ENCODE measurements around the gene CAV3. TPM values are rescaled to one million over a fixed set of nuclear protein-coding genes. Genes with fewer than 3 reads are reported as not detected.

Gene CAV3
- total RNA-seq, 2 experiments from 2014 or later, result not detected

DNA sequence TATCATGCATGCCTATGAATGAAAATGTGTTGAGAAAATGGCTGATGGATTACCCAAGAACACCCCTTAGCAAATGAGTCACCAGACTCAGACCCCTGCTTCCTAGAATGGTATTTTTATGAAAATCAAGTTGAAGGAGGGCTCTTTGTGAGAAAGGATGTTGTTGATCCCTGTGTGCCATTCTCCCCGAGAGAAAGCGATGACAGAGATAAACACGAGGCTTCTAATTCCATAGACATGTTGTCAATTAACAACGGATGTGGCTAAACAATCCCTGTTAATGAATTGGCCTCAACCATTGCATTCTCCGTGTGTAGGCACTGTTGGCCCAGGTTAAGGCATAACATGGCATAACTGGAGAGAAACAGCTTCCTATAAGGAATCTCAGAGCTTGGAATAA lies 41.6 kb downstream of the CAV3 start:
- no peak overlapping the region for H3K27ac Mint-ChIP-seq
- no peak overlapping the region for H3K4me3 Mint-ChIP-seq
- CTCF ChIA-PET, result no interaction called here
- H3K27me3 Mint-ChIP-seq, result peaks cover 19% of the 10 kb centered on the region
- DNase-seq (no peak), ATAC-seq (no peak)
- H3K9me3 Mint-ChIP-seq (ENCODE audit: low read depth), result no peaks in the 10 kb centered on the region
- no peaks in the 10 kb centered on the region for H3K36me3 Mint-ChIP-seq
- no peaks in the 10 kb centered on the region for H3K4me1 Mint-ChIP-seq

DNA sequence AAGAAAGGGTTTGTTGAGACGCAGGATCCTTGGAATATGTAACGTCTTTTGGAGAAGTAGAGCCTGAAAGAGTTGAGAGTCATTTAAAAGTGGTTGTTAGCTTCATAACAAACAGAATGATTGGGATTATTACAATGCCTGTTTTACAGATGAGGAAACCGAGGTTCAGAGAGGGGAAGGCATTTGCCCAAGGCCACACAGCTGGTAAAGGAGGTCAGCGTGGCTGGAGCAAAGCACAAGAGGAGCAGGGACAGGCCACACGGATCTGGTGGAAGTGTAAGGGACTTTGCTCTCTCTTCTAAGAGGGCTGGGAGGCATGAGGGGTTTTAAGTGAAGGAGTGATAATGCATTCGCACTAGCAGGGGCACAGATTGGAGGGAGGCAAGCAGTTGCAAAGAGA lies 42.0 kb downstream of the CAV3 start:
- CTCF ChIA-PET, result no interaction called here
- DNase-seq (no peak), ATAC-seq (no peak)
- no peak overlapping the region for H3K4me3 Mint-ChIP-seq
- H3K27ac Mint-ChIP-seq, result no peak overlapping the region
- no peaks in the 10 kb centered on the region for H3K9me3 Mint-ChIP-seq (ENCODE audit: low read depth)
- H3K36me3 Mint-ChIP-seq, result no peaks in the 10 kb centered on the region
- H3K27me3 Mint-ChIP-seq, result peaks cover 15% of the 10 kb centered on the region
- H3K4me1 Mint-ChIP-seq, result no peaks in the 10 kb centered on the region

DNA sequence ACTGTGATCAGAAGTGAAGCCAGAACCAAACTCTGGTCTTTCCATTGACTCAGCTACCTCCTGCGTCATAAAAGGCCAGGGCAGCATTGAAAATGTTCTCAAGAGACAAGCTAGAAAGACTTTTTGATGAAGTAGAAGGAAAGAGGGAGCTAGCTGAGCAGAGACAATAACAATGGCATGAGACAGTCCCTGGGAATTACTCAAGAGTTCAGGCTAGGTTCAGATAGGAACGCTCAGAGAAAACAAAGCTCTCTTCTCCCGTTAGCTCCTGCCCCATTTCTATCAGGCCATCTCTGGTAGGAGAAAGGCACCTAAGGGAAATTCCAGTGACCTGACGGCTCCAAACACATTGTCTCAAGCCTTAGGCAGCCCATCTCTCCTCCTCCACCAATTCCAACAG lies 42.8 kb downstream of the CAV3 start:
- H3K4me1 Mint-ChIP-seq, result no peaks in the 10 kb centered on the region
- H3K9me3 Mint-ChIP-seq (ENCODE audit: low read depth), result no peaks in the 10 kb centered on the region
- H3K4me3 Mint-ChIP-seq, result no peak overlapping the region
- DNase-seq (no peak), ATAC-seq (no peak)
- CTCF ChIA-PET, result no interaction called here
- peaks cover 8% of the 10 kb centered on the region for H3K27me3 Mint-ChIP-seq
- no peaks in the 10 kb centered on the region for H3K36me3 Mint-ChIP-seq
- H3K27ac Mint-ChIP-seq, result no peak overlapping the region

DNA sequence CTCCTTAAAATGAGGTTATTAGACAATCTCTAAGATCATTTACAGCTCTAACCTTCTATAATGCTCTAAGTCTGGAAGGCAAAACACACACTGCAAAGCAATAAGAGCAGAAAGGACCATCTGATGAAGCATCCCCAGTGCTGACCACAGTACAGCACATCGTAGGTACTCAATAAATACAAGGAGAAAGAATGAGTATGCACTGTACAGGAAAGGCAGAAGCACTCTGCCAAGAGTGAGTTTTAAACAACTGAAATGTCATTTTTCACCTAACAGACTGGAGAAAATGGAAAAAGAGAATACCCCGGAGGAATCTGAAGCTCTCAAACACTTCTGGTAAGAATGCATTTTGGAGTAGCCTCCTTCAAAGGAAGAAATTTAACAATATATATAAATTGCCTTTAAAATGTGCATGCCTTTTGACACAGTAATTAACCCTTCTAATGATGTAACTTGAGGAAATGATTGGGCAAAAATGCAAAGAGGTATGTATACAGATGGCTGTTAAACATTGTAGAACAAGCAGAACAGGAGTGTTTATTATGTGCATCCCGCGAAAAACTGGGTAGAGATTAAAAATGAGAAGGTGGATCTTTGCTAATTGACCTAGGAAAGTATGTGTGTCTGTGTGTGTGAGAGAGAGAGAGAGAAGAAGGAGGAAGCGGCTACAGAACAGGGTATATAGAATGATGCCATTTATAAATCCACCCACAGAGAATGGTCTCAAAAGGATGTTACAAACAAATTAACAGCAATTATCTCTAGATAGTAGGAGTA lies 43.8 kb downstream of the CAV3 start:
- CTCF ChIA-PET, result interaction anchor here (1.0 kb wide), 1 partner anchor 9 kb away, joined by 3 read pairs; no protein-coding TSS in a partner anchor
- no peak overlapping the region for H3K4me3 Mint-ChIP-seq
- H3K27me3 Mint-ChIP-seq, result peaks cover 7% of the 10 kb centered on the region
- ATAC-seq (no peak), DNase-seq (no peak)
- H3K27ac Mint-ChIP-seq, result no peak overlapping the region
- H3K9me3 Mint-ChIP-seq (ENCODE audit: low read depth), result no peaks in the 10 kb centered on the region
- H3K4me1 Mint-ChIP-seq, result no peaks in the 10 kb centered on the region
- H3K36me3 Mint-ChIP-seq, result no peaks in the 10 kb centered on the region

DNA sequence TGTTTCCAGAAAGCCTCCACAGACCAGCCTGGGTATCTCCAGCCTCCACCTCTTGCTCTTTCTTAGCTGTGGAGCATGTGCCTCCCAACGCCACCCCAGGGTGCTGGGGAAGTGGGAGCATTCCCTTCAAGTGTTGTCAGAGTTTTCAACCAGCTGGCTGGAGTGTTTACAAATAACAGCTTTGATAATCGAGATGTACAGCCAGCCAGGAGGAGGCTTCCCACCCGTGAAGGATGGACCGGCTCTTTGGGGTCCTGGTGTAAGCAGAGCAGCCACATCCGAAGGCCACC lies 44.3 kb downstream of the CAV3 start:
- DNase-seq, result no peak
- no peaks in the 10 kb centered on the region for H3K4me1 Mint-ChIP-seq
- H3K36me3 Mint-ChIP-seq, result no peaks in the 10 kb centered on the region
- peaks cover 7% of the 10 kb centered on the region for H3K27me3 Mint-ChIP-seq
- H3K4me3 Mint-ChIP-seq, result no peak overlapping the region
- H3K27ac Mint-ChIP-seq, result no peak overlapping the region
- no peak for ATAC-seq
- CTCF ChIA-PET, result interaction anchor here (0.9 to 1.0 kb wide), 2 partner anchors 8 to 9 kb away, joined by 3 read pairs; partner anchors contain the start of gene OXTR
- no peaks in the 10 kb centered on the region for H3K9me3 Mint-ChIP-seq (ENCODE audit: low read depth)

DNA sequence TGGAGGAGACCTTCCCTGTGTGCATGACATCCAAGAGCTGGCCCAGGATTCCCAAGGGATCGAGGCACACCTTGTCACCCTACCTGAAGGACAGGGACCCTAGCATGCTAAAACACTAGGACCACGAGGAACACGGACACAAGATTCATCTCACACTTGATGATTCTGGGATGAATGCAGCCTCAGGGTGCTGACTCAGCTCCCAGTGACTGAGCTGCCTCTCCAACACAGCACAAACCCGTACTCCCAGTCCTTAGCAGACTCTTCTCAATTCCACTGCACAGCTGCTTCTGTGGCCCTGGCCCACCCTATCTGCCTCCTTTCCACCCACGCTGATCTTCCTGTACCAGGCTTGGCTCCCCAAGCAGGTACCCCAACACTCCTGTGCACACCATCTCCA lies 44.9 kb downstream of the CAV3 start:
- CTCF ChIA-PET, result interaction anchor here (0.9 to 1.0 kb wide), 2 partner anchors 9 to 10 kb away, joined by 3 read pairs; partner anchors contain the start of gene OXTR
- Mint-ChIP-seq H3K27ac (no peak overlapping the region), H3K9me3 (ENCODE audit: low read depth) (no peaks in the 10 kb centered on the region), H3K4me3 (no peak overlapping the region), H3K4me1 (no peaks in the 10 kb centered on the region), H3K36me3 (no peaks in the 10 kb centered on the region), H3K27me3 (peaks cover 7% of the 10 kb centered on the region)
- no peak for ATAC-seq
- DNase-seq, result no peak

DNA sequence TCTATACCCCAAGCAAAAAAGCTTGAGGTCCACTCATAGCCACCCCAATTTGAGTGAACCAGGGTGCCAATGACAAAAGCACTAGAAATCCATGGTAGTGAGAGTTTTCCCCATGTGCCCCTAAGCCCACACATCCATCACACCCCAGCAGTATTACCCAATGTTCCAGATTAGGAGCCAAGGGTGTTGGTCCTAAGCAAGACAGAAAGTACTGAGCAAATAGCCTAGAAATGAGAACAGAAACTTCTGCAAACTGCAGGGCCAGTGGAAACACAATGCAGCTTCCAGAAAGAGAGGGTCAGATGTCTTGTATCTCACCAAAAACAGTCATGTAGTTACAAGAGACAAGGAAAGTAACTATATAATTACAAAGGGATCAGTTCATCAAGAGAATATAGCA lies 46.7 kb downstream of the CAV3 start:
- Mint-ChIP-seq H3K4me1 (no peaks in the 10 kb centered on the region), H3K4me3 (no peak overlapping the region), H3K27ac (no peak overlapping the region), H3K36me3 (no peaks in the 10 kb centered on the region), H3K9me3 (ENCODE audit: low read depth) (no peaks in the 10 kb centered on the region), H3K27me3 (peaks cover 7% of the 10 kb centered on the region)
- CTCF ChIA-PET, result interaction anchor here (0.6 kb wide), 1 partner anchor 60 kb away, joined by 4 read pairs; no protein-coding TSS in a partner anchor
- no peak for DNase-seq
- no peak for ATAC-seq

DNA sequence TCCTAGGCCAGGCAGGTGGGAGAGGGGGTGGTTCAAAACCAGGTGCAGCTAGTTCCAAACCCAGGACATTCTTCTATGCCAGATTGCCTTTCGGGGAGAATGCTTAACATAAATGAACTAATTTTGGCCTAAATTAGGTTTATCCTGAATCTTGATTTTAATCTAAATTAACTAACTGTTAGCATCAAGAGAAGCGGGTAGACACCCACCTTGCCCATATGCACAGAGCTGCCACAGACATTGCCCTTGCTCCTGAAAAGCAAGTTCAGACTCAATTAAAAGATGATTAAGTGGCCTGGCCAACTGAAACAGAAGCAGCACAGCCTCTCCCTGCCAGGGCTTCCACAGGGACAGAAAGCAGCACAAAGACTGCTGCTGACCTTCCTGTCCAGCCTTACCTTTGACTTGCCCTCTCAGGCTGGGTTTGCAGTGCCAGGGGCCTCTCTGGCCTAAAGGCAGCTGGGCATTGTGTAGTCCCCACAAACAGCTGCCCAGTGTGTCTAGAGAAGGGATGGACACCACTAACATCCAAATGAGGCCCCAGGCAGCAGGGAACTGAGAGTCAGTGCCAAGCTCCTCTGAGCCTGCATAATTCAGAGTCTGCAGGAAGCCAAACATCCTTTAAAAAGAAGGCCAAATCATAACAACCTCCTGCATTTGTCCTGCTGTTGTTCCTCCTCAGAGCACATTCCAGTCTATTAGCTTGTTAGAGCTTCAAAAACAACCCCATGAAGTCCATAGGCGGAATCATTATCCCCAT lies 51.3 kb downstream of the CAV3 start:
- no peaks in the 10 kb centered on the region for H3K36me3 Mint-ChIP-seq
- no peaks in the 10 kb centered on the region for H3K4me1 Mint-ChIP-seq
- H3K9me3 Mint-ChIP-seq (ENCODE audit: low read depth), result peaks cover 6% of the 10 kb centered on the region
- no peak overlapping the region for H3K4me3 Mint-ChIP-seq
- H3K27ac Mint-ChIP-seq, result no peak overlapping the region
- CTCF ChIA-PET, result interaction anchor here (1.1 to 1.2 kb wide), 1 partner anchor 16 kb away, joined by 5 to 6 read pairs; the partner anchor contains the start of gene OXTR
- ATAC-seq (no peak), DNase-seq (no peak)
- no peaks in the 10 kb centered on the region for H3K27me3 Mint-ChIP-seq

DNA sequence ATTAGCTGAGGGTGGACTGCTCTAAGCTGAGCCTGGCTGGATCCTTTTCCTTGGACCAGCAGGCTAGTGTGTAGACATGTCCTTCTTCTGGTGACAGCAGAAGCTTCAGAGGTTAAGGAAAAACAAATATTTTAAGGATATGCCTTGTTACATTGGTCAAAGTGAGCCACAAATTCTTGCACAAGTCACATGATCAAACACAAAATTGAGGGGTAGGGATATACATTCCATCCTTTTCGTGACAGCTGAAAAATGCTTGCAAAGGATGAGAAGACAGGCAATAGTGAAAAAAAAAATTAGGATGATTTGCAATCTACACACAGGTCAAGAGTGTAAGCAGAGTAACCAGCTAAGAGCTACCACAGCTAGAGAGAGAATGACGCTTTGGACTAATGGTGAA lies 56.9 kb downstream of the CAV3 start:
- H3K4me1 Mint-ChIP-seq, result no peaks in the 10 kb centered on the region
- ATAC-seq (no peak), DNase-seq (no peak)
- H3K4me3 Mint-ChIP-seq, result no peak overlapping the region
- no peak overlapping the region for H3K27ac Mint-ChIP-seq
- H3K27me3 Mint-ChIP-seq, result no peaks in the 10 kb centered on the region
- H3K9me3 Mint-ChIP-seq (ENCODE audit: low read depth), result peaks cover 6% of the 10 kb centered on the region
- CTCF ChIA-PET, result no interaction called here
- no peaks in the 10 kb centered on the region for H3K36me3 Mint-ChIP-seq

DNA sequence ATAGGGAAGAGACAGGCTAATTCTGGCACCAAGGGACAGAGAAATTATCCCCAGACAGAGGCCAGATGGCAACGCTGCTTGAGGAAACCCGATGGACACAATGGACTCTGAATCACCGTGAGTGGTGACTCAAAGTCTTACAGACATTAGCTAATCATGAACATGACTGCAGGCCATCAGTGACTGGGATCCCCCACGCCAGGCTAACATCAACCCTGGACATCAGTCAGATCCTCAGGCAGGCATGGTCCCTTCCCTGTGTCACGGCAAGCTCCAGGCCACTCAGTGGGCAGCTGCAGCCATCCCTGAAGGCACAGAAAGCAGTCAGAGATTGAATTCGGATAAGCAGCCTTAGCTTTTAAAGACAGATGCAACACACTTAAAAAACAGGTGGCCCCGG lies 59.6 kb downstream of the CAV3 start:
- Mint-ChIP-seq H3K9me3 (ENCODE audit: low read depth) (peaks cover 6% of the 10 kb centered on the region), H3K4me3 (no peak overlapping the region), H3K36me3 (no peaks in the 10 kb centered on the region), H3K27ac (no peak overlapping the region), H3K4me1 (no peaks in the 10 kb centered on the region), H3K27me3 (no peaks in the 10 kb centered on the region)
- DNase-seq (no peak), ATAC-seq (no peak)
- CTCF ChIA-PET, result no interaction called here

DNA sequence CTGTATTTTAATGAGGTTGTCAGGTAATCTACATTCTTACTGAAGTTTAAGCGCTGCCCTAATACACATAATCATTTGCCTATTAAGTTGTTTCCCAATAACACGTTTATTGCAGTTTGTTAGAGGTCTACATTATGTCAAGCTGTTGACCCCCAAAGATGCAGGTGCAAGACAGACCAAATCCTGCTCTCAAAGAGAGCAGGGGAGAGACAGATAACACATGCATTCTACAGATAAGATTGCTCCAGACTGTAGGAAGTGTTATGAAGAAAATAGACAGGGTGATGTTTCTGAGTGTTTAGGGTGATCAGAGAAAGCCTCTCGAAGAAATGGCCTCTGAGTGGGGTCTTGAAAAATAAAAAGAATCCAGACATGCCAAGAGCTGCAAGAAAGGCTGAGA lies 60.6 kb downstream of the CAV3 start:
- Mint-ChIP-seq H3K36me3 (no peaks in the 10 kb centered on the region), H3K9me3 (ENCODE audit: low read depth) (peaks cover 4% of the 10 kb centered on the region), H3K4me1 (no peaks in the 10 kb centered on the region), H3K27me3 (no peaks in the 10 kb centered on the region), H3K27ac (no peak overlapping the region), H3K4me3 (no peak overlapping the region)
- CTCF ChIA-PET, result no interaction called here
- DNase-seq (no peak), ATAC-seq (no peak)

Other genes with a start within 250 kb of the CAV3 start
- gene LMCD1, start 232.0 kb upstream of the CAV3 start, total RNA-seq, result 10 to 100 TPM in 1 of 2 experiments, 1 to 10 TPM in 1; 2.3 to 10.0 TPM
- under 1 TPM in 1 of 2 experiments, not detected in 1; 0.09 TPM for gene SSUH2, start 89.0 kb upstream of the CAV3 start, total RNA-seq
- gene OXTR, start 35.8 kb downstream of the CAV3 start, total RNA-seq, result 1 to 10 TPM; 1.3 to 1.4 TPM
- gene RAD18, start 229.7 kb downstream of the CAV3 start, total RNA-seq, result 10 to 100 TPM; 35.4 to 37.6 TPM